LHCN-M2 (cell line): ENCODE data around the gene ASXL1. TPM values are rescaled to one million over a fixed set of nuclear protein-coding genes. Genes with fewer than 3 reads are reported as not detected.
"Not testable (repeated sequence)": the region's sequence is repeated elsewhere in the genome, so short reads cannot be mapped to it uniquely, and the experiment has no call there.

ENCODE experiments used
- DNase-seq: peaks from one replicate; pipeline ENCODE4 v3.0.0-alpha.2; 2012; ENCODE audit warnings: low read depth
- total RNA-seq: library from RNA; depleted of rRNA; stranded (reverse); fragments of >200 nt; gene quantifications from 2 replicates; pipeline ENCODE4 v1.2.3, GENCODE V29; 2014

The ASXL1 gene
- total RNA-seq, 1 experiment from 2014 or later, result 28.4 TPM

GRCh38 chr20:32465901-32466675, 108.0 kb downstream of the ASXL1 start:
- not testable (repeated sequence) for DNase-seq

- no peak for DNase-seq
Measured at GRCh38 chr20:32466739-32467505, 108.8 kb downstream of the ASXL1 start.

- no peak for DNase-seq
Measured at GRCh38 chr20:32467506-32468312, 109.6 kb downstream of the ASXL1 start.

GRCh38 chr20:32468313-32468640, 110.1 kb downstream of the ASXL1 start:
- DNase-seq, result no peak

GRCh38 chr20:32468860-32469259, 110.7 kb downstream of the ASXL1 start:
- DNase-seq, result no peak

GRCh38 chr20:32470025-32470861, 112.1 kb downstream of the ASXL1 start:
- peak; percentile 22 for DNase-seq

- DNase-seq, result no peak
Measured at GRCh38 chr20:32470940-32471339, 112.8 kb downstream of the ASXL1 start.

- no peak for DNase-seq
Measured at GRCh38 chr20:32472581-32473207, 114.6 kb downstream of the ASXL1 start.

- DNase-seq, result no peak
Measured at GRCh38 chr20:32473231-32474008, 115.3 kb downstream of the ASXL1 start.

GRCh38 chr20:32474009-32474716, 116.0 kb downstream of the ASXL1 start:
- no peak for DNase-seq

GRCh38 chr20:32474717-32474966, 116.5 kb downstream of the ASXL1 start:
- DNase-seq, result no peak

GRCh38 chr20:32474967-32475811, 117.1 kb downstream of the ASXL1 start:
- DNase-seq, result peak; percentile 93

- peak; percentile 23 for DNase-seq
Measured at GRCh38 chr20:32476684-32477593, 118.8 kb downstream of the ASXL1 start.

GRCh38 chr20:32477594-32478512, 119.7 kb downstream of the ASXL1 start:
- DNase-seq, result no peak

- DNase-seq, result no peak
Measured at GRCh38 chr20:32478576-32478975, 120.4 kb downstream of the ASXL1 start.

GRCh38 chr20:32479012-32479411, 120.9 kb downstream of the ASXL1 start:
- no peak for DNase-seq
